ENCODE measurements around the gene KLK4. TPM values are rescaled to one million over a fixed set of nuclear protein-coding genes. Genes with fewer than 3 reads are reported as not detected.

The KLK4 gene
- total RNA-seq, 1 experiment from 2014 or later = 0.84 TPM

DNA sequence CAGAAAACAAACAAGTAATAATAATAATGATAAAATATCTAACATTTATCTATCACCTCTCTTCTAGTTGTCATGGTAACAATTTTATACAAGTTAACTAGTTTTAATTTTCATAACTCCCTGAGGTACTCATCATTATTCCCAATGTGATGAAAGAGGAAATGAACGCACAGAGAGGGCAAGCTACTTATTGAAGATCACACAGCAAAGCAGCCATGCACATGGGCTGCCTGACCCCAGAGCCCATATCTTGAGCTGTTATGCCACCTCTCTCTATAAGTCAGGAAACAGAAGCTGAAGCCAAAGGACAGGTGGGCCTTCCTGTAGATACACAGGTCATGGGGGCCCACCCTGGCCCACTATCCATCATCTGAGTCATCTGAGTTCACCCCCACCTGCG lies 4.9 kb upstream of the KLK4 start:
- no peaks in the 10 kb centered on the region for H3K36me3 ChIP-seq (ENCODE audit: control insufficient read depth in 1 of 2, insufficient read depth in 2 of 2, low read length in 2 of 2)
- no peak overlapping the region for H3K9ac ChIP-seq (ENCODE audit: low read length)
- H4K20me1 ChIP-seq (ENCODE audit: insufficient read depth) = no peaks in the 10 kb centered on the region
- CTCF ChIA-PET = no interaction called here
- no peaks in the 10 kb centered on the region for H3K9me3 ChIP-seq (ENCODE audit: control insufficient read depth in 1 of 2, insufficient read depth in 1 of 2, low read depth in 1 of 2, low read length in 2 of 2)
- no peak overlapping the region for H3K4me3 ChIP-seq (replicated peaks in 1 of 2; ENCODE audit: low read depth in 1 of 2, low read length in 2 of 2)
- POLR2A ChIA-PET = no interaction called here
- ATAC-seq = no peak
- no TSS peak for BruUV-seq (replicated peaks)
- no peak overlapping the region for H2AFZ ChIP-seq (ENCODE audit: low read depth, low read length, poor library complexity, severe bottlenecking)
- no peak overlapping the region for H3K27ac ChIP-seq (ENCODE audit: low read depth, low read length)
- no peaks in the 10 kb centered on the region for H3K9me2 ChIP-seq (ENCODE audit: insufficient read depth)
- no peak for TF ChIP-seq CTCF (IDR thresholded peaks at IDR 0.05 in 2 of 3, conservative IDR thresholded peaks at IDR 0.05 in 1 of 3; ENCODE audit: borderline replicate concordance in 1 of 3, insufficient read depth in 1 of 3, low read depth in 2 of 3, low read length in 2 of 3)
- TF ChIP-seq ZFX (IDR thresholded peaks at IDR 0.05) = no peak
- TF ChIP-seq, protein P1, sequence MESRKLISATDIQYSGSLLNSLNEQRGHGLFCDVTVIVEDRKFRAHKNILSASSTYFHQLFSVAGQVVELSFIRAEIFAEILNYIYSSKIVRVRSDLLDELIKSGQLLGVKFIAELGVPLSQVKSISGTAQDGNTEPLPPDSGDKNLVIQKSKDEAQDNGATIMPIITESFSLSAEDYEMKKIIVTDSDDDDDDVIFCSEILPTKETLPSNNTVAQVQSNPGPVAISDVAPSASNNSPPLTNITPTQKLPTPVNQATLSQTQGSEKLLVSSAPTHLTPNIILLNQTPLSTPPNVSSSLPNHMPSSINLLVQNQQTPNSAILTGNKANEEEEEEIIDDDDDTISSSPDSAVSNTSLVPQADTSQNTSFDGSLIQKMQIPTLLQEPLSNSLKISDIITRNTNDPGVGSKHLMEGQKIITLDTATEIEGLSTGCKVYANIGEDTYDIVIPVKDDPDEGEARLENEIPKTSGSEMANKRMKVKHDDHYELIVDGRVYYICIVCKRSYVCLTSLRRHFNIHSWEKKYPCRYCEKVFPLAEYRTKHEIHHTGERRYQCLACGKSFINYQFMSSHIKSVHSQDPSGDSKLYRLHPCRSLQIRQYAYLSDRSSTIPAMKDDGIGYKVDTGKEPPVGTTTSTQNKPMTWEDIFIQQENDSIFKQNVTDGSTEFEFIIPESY (IDR thresholded peaks at IDR 0.05; ENCODE audit: extremely low read depth, insufficient replicate concordance, low read length) = no peak
- no peak for TF ChIP-seq SIN3A (IDR thresholded peaks at IDR 0.05; ENCODE audit: low read depth)
- no peak for TF ChIP-seq REST (IDR thresholded peaks at IDR 0.05; ENCODE audit: low read depth)
- no peak for TF ChIP-seq RAD21 (IDR thresholded peaks at IDR 0.05; ENCODE audit: low read depth)
- no peak for TF ChIP-seq CBX3 (IDR thresholded peaks at IDR 0.05; ENCODE audit: low read depth)
- TF ChIP-seq SP1 (IDR thresholded peaks at IDR 0.05; ENCODE audit: low read depth) = no peak
- no peak for TF ChIP-seq SRF (IDR thresholded peaks at IDR 0.05; ENCODE audit: low read depth)
- TF ChIP-seq POLR2A (IDR thresholded peaks at IDR 0.05; ENCODE audit: borderline replicate concordance, extremely low read depth, insufficient read depth, insufficient read length) = no peak
- TF ChIP-seq ZNF274 (IDR thresholded peaks at IDR 0.05; ENCODE audit: low read depth, low read length) = no peak
- TF ChIP-seq FOSL1 (IDR thresholded peaks at IDR 0.05; ENCODE audit: low read depth) = no peak
- no peak for TF ChIP-seq TCF7L2 (IDR thresholded peaks at IDR 0.05; ENCODE audit: borderline replicate concordance, extremely low read depth, insufficient read depth, insufficient read length)
- RAD21 ChIA-PET (ENCODE audit: low non-redundant PET in 1 of 2, low total read pairs in 2 of 2, uncharacterized antibody in 2 of 2, unreplicated experiment in 2 of 2) = no interaction called here
- peaks cover 9% of the 10 kb centered on the region for H3K27me3 ChIP-seq (ENCODE audit: insufficient read depth, low read length)
- H3K79me2 ChIP-seq (ENCODE audit: insufficient read depth, low read length) = no peaks in the 10 kb centered on the region
- intact Hi-C loops (cut with micrococcal nuclease) = no loop called here
- DNase-seq (ENCODE audit: low read depth, low spot score) = no peak
- no peak overlapping the region for H3K4me2 ChIP-seq (ENCODE audit: low read length)
- H3K4me1 ChIP-seq (ENCODE audit: control insufficient read depth in 1 of 2, insufficient read depth in 2 of 2, low read length in 2 of 2) = peaks cover 0 to 7% of the 10 kb centered on the region in 2 experiments; a peak in 1 of 4 replicates
